GM18517 (cell line): Measurements from ENCODE around the gene SUPT3H.
"Not testable (repeated sequence)": the region's sequence is repeated elsewhere in the genome, so short reads cannot be mapped to it uniquely, and the experiment has no call there.

Experiments
- ATAC-seq: cut with Tn5 transposase; IDR thresholded peaks from one replicate; pipeline ENCODE4 v1.9.1; 2021; ENCODE audit warnings: mild to moderate bottlenecking, moderate library complexity; ENCODE audit not compliant: unreplicated experiment

The SUPT3H gene

DNA sequence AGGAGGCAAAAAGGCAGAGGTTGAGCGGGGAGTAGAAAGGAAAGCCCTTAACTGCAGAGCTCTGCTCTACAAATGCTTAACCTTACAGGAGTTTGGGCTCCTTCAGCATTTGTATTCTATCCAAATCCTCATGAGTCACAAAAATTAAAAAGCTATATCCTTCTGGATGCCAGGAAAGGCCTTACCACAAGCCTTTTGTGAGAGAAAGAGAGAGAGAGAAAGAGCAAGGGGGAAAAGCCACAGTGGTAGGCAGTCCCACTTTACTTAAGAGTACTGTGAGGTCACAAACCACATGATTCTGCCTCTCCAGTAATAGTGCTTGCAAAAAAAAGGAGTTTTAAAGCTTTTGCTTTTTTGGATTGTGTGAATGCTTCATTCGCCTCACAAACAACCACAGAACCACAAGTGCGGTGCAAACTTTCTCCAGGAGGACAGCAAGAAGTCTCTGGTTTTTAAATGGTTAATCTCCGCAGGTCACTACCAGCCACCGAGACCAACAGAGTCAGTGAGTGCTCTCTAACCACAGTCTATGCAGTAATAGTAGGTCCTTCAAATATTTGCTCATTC is 49.7 kb downstream of the SUPT3H start, which contains the start of gene RUNX2:
Gene RUNX2 (plus strand): TSS at position 375 of the 567 bp plus-strand sequence. CDS start 397 bp downstream, outside the sequence.
- no peak for ATAC-seq

DNA sequence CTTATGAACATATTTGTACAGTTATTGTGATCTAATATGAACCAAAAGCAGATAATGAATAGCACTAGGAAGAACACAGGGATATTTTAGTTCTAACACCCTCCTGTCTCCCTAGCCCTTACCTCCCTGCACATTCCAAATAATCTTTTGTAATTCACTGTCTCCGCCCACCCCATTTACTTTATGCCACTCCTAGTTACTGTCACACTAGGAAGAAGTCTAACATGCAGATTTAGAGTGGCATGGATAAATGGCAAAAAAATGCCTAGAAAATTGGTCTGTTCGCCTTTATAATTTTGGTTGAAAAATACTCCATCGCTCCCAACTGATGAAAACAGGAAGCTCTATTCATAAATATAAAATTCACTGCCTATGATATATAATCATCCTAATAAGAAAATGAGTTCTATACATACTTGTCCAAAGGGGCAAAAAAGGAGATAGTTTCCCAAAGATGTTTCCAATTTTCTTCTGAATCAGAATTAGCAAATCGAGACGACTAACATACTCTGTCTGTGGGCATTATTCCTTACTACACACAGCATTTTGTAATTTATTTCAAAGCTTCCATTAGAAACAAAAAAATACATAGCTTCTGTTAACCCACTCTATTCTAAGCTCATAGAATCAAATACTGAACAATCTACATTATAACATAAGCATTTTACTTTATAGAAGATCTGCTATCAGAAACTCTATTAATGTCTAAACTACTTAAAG is 50.9 kb downstream of the SUPT3H start:
- ATAC-seq, result no peak

DNA sequence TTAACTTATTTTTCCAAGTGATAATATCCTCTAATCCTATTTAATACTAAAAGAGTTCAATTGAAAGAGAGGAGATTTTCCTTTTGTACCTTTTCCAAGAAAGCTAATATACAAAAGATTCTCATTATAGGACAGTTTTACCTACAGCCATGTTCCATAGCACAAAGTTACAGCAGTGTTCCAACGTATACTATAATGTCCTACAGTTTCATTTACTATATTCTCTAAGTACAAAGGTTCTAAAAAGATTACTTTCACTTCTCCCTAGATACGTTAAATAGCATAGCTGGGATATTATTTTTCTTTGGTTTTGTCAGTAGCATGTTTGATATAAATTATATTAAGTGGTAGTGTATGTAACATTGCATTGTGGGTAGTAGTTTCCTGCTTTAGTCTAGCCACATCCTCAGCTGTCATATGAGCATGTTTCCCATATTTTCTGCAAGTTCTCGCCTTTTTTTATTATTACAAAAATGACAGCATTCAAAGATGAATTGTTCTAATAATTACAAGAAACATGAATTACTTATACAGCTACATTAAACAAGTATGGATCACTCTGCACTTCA is 54.0 kb downstream of the SUPT3H start:
- ATAC-seq, result no peak

- ATAC-seq, result no peak
Measured at GRCh38 chr6:45320349-45320748, 57.4 kb downstream of the SUPT3H start.

- no peak for ATAC-seq
Measured at GRCh38 chr6:45314146-45314545, 63.6 kb downstream of the SUPT3H start.

DNA sequence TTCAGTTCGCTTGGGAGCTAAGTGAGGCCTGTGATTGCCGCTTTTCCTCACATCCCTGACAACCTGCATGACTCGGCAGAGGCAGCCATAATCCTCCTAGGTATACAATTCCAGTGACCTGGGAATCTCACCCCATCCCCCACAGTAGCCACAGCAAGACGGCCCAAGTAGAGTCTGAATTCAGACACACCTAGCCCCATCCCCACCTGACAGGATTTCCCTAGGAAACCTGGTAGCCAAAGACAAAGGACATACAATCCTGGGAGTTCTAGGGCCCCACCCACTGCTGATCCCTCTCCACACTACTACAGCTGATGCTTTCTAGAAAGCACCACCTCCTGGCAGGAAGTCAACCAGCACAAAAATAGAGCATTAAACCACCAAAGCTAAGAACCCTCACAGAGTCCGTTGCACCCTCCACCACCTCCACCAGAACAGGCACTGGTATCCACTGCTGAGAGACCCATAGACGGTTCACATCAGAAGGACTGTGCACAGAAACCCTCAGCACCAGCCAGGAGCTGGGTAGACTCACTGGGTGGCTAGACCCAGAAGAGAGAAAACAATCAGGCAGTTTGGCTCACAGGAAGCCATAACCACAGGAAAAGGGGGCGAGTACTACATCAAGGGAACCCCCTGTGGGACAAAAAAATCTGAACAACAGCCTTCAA is 67.5 kb downstream of the SUPT3H start:
- ATAC-seq, result no peak

- no peak for ATAC-seq
Measured at GRCh38 chr6:45305546-45305945, 72.2 kb downstream of the SUPT3H start.

DNA sequence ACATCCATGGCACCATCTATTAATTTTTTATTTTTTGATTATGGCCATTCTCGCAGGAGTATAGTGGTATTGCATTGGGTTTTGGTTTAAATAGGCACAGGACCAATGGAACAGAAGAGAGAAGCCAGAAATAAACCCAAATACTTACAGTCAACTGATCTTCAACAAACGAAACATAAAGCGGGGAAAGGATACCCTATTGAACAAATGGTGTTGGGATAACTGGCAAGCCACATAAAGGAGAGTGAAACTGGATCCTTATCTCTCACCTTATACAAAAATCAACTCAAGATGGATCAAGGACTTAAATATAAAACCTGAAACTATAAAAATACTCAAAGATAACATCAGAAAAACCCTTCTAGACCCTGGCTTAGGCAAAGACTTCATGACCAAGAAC is 74.9 kb downstream of the SUPT3H start:
- no peak for ATAC-seq

GRCh38 chr6:45301348-45302142 is 76.2 kb downstream of the SUPT3H start:
- no peak for ATAC-seq

DNA sequence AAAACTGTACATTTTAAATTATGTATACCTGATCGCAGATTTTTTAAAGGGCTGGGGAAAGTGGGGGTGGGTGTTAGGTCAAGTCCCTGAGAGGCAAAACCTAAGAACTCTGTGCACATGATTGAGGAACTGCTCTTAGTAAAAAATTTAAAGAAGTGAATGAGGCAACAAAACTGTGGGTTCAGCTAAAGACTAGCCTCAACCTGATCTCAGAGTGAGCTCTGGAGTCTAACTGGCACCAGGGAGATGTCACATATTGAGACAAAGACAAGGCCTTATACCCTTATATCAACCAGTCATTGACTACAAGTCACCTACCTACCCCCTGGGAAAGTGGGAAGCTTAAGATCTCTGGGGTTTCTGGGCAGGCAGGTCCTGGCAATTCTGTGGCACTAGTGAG is 77.0 kb downstream of the SUPT3H start:
- ATAC-seq, result no peak

- no peak for ATAC-seq
Measured at GRCh38 chr6:45299096-45299581, 78.6 kb downstream of the SUPT3H start.

DNA sequence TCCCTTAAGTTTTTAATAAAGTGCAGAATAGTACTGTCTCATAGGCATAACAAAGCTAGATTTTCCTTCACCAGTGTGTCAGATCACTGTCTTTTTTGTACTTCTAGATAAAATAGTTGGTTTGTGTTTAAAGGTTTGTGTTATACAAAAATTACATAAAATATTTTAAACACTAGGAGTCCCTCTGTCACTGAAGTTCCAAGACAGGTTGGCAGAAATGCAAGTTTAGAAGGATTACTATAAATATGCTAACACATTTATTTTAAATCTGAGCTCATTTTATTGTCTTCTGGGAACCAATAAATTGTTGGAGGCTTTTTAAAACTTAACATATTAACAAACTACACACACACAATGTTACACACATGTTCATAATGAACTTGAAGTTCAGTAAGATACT is 80.4 kb downstream of the SUPT3H start:
- no peak for ATAC-seq

- not testable (repeated sequence) for ATAC-seq
Measured at GRCh38 chr6:45294065-45294701, 83.6 kb downstream of the SUPT3H start.

- no peak for ATAC-seq
Measured at GRCh38 chr6:45293306-45293705, 84.4 kb downstream of the SUPT3H start.

DNA sequence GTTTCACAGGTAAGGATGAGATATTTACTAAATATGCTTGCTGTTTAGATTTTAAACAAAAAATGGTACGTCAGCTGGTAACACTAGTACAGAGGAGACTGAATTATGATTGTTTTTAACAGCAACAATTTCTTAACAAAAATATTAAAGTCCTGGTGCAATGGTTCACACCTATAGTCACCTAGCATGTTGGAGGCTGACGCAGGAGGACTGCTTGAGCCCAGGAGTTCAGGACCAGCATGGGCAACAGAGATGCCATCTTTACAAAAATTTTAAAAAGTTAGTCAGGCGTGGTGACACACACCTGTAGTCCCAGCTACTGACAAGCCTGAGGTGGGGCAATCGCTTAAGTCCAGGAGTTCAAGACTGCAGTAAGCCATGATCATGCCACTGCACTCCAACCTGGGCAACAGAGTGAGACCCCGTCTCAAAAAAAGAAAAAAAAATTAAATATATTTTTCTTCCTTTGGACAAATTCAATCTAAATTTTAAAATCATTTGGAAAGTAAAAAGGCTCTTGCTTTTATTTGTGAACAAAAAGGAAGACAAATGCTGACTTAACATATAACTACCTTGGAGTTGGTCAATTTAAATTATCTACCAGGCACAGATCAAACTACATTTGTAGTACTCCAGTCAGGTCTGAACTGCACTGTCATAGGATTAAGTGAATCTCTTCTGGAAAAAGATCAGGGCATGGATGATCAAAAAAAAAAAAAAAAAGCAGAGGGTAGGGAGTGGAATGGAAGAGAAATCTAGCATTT is 87.8 kb downstream of the SUPT3H start:
- ATAC-seq, result no peak

DNA sequence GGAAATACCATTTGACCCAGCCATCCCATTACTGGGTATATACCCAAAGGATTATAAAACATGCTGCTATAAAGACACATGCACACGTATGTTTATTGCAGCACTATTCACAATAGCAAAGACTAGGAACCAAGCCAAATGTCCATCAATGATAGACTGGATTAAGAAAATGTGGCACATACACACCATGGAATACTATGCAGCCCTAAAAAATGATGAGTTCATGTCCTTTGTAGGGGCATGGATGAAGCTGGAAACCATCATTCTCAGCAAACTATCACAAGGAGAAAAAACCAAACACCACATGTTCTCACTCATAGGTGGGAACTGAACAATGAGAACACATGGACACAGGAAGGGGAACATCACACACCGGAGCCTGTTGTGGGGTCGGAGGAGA is 91.0 kb downstream of the SUPT3H start:
- ATAC-seq, result not testable (repeated sequence)

DNA sequence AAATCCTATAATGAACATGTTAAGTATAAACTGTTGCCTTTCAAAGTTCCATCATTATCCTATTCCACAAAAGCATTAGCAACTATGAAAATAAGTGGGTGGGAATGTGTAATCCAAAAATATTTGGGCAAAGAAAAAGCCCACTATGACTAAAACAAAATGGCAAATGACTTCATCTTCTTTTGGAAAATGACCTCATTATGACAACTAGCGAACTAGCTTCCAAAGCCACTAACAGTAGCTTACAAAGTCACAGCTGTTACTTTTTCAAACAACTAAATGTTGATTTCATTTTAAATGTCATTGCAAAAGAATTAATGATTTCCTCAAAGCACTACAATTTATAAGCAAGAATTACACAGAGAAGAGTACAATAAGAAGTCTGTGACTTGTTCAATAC is 99.4 kb downstream of the SUPT3H start:
- no peak for ATAC-seq

GRCh38 chr6:45277741-45278140 is 100.0 kb downstream of the SUPT3H start:
- ATAC-seq, result not testable (repeated sequence)

- no peak for ATAC-seq
Measured at GRCh38 chr6:45275358-45275757, 102.4 kb downstream of the SUPT3H start.

GRCh38 chr6:45272626-45273025 is 105.1 kb downstream of the SUPT3H start:
- no peak for ATAC-seq
